Activated CD4-positive, CD25-positive, alpha-beta regulatory T cell treated with anti-CD3 and anti-CD28 coated beads, Interleukin-2, amount 50 U/mL, for 16 hours (primary cell): ENCODE data around the gene SLX4IP.
"Not testable (repeated sequence)": the region's sequence is repeated elsewhere in the genome, so short reads cannot be mapped to it uniquely, and the experiment has no call there.

ENCODE experiments used
- DNase-seq: peaks from one replicate; pipeline ENCODE4 v3.0.0-alpha.2; 2020; ENCODE audit warnings: low read depth, low spot score

The SLX4IP gene

GRCh38 chr20:10434832-10435812 is at the start of gene SLX4IP:
Gene SLX4IP, plus strand, starts transcription at chr20:10435305. Its CDS starts 22,900 bp downstream, at chr20:10458205.
- DNase-seq, result peak; percentile 71

- DNase-seq, result no peak
These were observed 49.1 kb upstream of the SLX4IP start for GRCh38 chr20:10385850-10386544.

GRCh38 chr20:10387686-10388085 is 47.4 kb upstream of the SLX4IP start:
- no peak for DNase-seq

DNA sequence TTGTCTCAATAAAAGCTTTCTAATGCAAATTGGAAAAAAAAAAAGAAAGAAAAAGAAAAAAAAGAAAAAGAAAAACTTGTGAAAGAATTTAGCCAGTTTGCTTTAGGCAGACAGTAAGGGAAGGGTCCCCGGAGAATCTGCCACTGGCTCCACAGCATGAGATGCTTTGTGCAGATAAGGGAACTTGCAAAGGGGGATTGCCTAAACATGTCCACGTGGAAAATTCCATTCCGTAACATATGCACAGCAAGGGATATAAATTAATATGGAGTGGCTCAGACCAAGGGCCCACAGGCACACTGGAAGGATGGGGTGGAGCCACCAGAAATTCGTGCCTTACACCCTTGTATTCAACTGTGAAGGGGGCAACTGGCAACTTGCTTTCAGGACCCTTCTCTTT is 46.5 kb upstream of the SLX4IP start:
- no peak for DNase-seq

- no peak for DNase-seq
These were observed 44.4 kb upstream of the SLX4IP start for GRCh38 chr20:10390709-10391108.

GRCh38 chr20:10394752-10395151 is 40.4 kb upstream of the SLX4IP start:
- DNase-seq, result not testable (repeated sequence)

- DNase-seq, result no peak
These were observed 36.2 kb upstream of the SLX4IP start for GRCh38 chr20:10398834-10399369.

DNA sequence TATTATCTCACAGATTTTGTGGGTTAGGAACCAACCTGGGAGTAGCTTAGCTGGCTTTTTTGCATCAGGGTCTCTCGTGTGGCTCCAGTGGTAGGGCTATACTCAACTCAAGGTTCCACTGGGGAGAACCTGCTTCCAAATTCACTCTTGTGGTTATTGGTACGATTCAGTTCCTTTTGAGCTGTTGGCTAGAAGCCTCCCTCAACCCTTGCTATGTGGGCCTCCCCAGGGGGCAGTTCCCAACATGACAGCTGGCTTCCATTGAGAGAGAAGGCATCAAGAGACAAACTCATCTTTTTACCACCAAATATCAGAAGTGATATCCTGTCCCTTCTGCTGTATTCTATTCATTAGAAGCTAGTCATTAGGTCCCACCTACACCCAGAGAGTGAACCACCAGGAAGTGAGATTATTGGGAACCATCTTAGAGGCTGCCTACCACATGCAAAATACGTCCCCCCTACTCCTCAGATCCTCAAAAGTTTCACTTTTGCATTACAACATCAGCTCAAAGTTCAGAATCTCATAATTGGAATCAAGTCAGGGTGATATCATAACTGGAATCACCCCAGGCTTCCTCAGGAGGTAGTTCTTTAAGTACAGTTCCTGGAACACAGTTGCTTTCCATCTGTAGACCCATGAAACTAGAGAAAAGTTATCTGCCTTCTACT is 32.0 kb upstream of the SLX4IP start:
- no peak for DNase-seq

DNA sequence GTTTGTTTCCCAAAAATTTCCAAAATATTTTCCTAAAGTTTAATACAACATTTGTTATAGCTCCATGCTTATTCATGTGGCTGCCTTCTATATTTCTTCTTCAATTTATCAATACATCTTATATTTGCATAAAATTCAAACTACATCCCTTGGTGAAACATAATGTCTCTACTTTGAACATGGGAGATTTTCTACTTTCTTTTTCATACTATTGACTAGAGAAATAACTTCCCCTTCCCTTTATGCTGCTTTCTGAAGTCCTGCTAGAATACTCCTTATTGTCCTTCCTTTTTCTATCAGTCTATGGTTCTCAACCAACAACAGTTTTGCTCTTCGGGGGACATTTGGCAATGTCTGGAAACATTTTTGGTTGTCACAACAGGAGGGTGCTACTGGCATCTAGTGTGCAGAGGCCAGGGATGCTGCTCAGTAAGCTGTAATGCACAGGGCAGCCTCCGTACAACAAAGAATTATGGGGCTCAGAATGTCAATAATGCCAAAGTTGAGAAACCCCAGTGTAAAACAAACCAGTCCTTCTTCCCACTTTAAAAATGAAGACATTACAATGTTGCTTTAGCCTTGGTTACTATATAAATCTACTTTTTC is 31.0 kb upstream of the SLX4IP start:
- DNase-seq, result no peak

GRCh38 chr20:10404959-10405530 is 30.1 kb upstream of the SLX4IP start:
- DNase-seq, result no peak

GRCh38 chr20:10408108-10408813 is 26.8 kb upstream of the SLX4IP start:
- DNase-seq, result no peak

DNA sequence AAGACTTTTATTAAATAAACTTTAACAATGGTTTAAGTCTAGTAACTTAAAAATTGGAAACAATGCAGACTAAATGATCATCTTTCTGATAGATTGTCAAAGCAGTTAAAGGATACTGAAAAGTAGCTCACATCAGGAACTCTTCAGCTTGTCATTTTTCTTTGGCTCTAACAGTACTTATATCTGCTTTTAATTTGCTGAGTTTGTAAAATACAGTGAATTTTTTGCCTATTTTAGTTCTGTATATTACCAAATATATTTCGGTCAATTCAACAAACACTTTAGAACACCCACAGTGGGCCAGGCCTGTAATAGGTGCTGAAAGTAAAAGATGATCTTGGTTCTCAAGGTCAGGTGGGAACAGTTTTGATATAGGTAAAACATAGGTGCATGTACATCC is 23.4 kb upstream of the SLX4IP start:
- no peak for DNase-seq

GRCh38 chr20:10412591-10413408 is 22.3 kb upstream of the SLX4IP start:
- DNase-seq, result no peak

GRCh38 chr20:10415013-10415650 is 20.0 kb upstream of the SLX4IP start:
- no peak for DNase-seq

DNA sequence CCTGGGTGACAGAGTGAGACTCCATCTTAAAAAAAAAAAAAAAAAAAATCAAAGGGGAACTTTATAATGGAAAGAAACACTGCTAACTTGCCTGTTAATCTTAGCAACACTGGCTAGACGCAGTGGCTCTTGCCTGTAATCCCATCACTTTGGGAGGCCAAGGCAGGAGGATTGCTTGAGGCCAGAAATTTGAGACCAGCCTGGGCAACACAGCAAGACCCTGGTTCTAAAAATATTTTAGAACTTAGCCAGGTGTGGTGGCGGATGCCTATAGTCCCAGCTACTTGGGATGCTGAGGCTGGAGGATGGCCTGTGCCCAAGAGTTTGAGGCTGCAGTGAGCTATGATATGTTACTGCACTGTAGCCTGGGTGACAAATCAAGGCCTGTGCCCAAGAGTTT is 17.9 kb upstream of the SLX4IP start:
- not testable (repeated sequence) for DNase-seq

GRCh38 chr20:10419550-10420133 is 15.5 kb upstream of the SLX4IP start:
- no peak for DNase-seq

- no peak for DNase-seq
These were observed 11.4 kb upstream of the SLX4IP start for GRCh38 chr20:10423735-10424134.

- DNase-seq, result peak; percentile 16
These were observed 7.9 kb upstream of the SLX4IP start for GRCh38 chr20:10427060-10427692.
